Naive B cell (primary cell): ENCODE results near the gene ZNF653. TPM values are rescaled to one million over a fixed set of nuclear protein-coding genes. Genes with fewer than 3 reads are reported as not detected.

Source experiments
- ATAC-seq, 2 donors: fragments of 150-1000 bp; cut with Tn5 transposase; 2 replicates each; pipeline ENCODE4 v1.10.0; 2021; ENCODE audit warnings: low read depth in 2 of 2, mild to moderate bottlenecking in 2 of 2, moderate library complexity in 2 of 2
- DNase-seq: peaks from one replicate; pipeline ENCODE4 v3.0.0; 2022
- H3K27ac Mint-ChIP-seq, 6 donors: one replicate each; pipeline ENCODE4 v1.8.0; 2020 to 2022; ENCODE audit warnings: mild to moderate bottlenecking in 6 of 6, mixed read lengths in 6 of 6, moderate library complexity in 5 of 6, inconsistent platforms in 2 of 6
- H3K27me3 Mint-ChIP-seq, 3 donors: one replicate each; pipeline ENCODE4 v1.8.0; 2021 to 2022; ENCODE audit warnings: mixed read lengths in 3 of 3, mild to moderate bottlenecking in 1 of 3
- H3K36me3 Mint-ChIP-seq, 2 donors: one replicate each; pipeline ENCODE4 v1.8.0; 2020 to 2022; ENCODE audit warnings: mixed read lengths in 2 of 2, inconsistent platforms in 1 of 2, mild to moderate bottlenecking in 1 of 2
- H3K4me1 Mint-ChIP-seq, 3 donors: one replicate each; pipeline ENCODE4 v1.8.0; 2020 to 2022; ENCODE audit warnings: mixed read lengths in 3 of 3, inconsistent platforms in 1 of 3, mild to moderate bottlenecking in 1 of 3, moderate library complexity in 1 of 3
- H3K4me3 Mint-ChIP-seq, 8 donors: one replicate each; pipeline ENCODE4 v1.8.0; 2020 to 2022; ENCODE audit warnings: mild to moderate bottlenecking in 8 of 8, mixed read lengths in 8 of 8, moderate library complexity in 8 of 8, inconsistent platforms in 2 of 8
- H3K9me3 Mint-ChIP-seq, 7 donors: one replicate each; pipeline ENCODE4 v1.8.0; 2020 to 2022; ENCODE audit warnings: mixed read lengths in 7 of 7, mild to moderate bottlenecking in 5 of 7, inconsistent platforms in 2 of 7, moderate library complexity in 1 of 7
- polyA plus RNA-seq, 6 donors: library from polyadenylated mRNA; unstranded; fragments of 300-500 nt; fragmentation: Illumina TruSeq; gene quantifications; one replicate each; pipeline ENCODE4 v1.2.3, GENCODE V29; 2021; ENCODE audit warnings: low read depth in 6 of 6

ZNF653 gene
- polyA plus RNA-seq, 6 donors from 2014 or later: 1.0 to 3.6 (median 1.4) TPM; not detected in 1

GRCh38 chr19:11453468-11454341 is 51.9 kb downstream of the ZNF653 start:
- Mint-ChIP-seq H3K27me3 (peaks cover 0 to 16% (median 8%) of the 10 kb centered on the region in 3 donors), H3K36me3 (no peaks in the 10 kb centered on the region), H3K4me1 (peaks cover 0 to 7% (median 6%) of the 10 kb centered on the region in 3 donors), H3K4me3 (no peak overlapping the region), H3K27ac (no peak overlapping the region), H3K9me3 (no peaks in the 10 kb centered on the region)
- ATAC-seq: peak; percentile 72 to 75
- DNase-seq: peak; percentile 30

GRCh38 chr19:11452620-11453310 is 52.9 kb downstream of the ZNF653 start:
- Mint-ChIP-seq H3K9me3 (no peaks in the 10 kb centered on the region), H3K36me3 (no peaks in the 10 kb centered on the region), H3K4me3 (peak overlapping the region in 2 of 8 donors; percentile 3 to 68), H3K27ac (peak overlapping the region in 1 of 6 donors; percentile 79), H3K4me1 (peaks cover 0 to 7% (median 6%) of the 10 kb centered on the region in 3 donors), H3K27me3 (peaks cover 0 to 7% (median 0%) of the 10 kb centered on the region in 3 donors)
- ATAC-seq (no peak), DNase-seq (no peak)

- DNase-seq: no peak
- H3K4me3 Mint-ChIP-seq: peak overlapping the region in 2 of 8 donors; percentile 3 to 68
Measured at GRCh38 chr19:11451871-11452619, 53.6 kb downstream of the ZNF653 start.

GRCh38 chr19:11451327-11451870 is 54.2 kb downstream of the ZNF653 start:
- no peak overlapping the region for H3K4me3 Mint-ChIP-seq
- no peaks in the 10 kb centered on the region for H3K9me3 Mint-ChIP-seq
- peak overlapping the region in 1 of 6 donors; percentile 18 for H3K27ac Mint-ChIP-seq
- H3K4me1 Mint-ChIP-seq: peaks cover 5 to 11% (median 8%) of the 10 kb centered on the region in 3 donors
- peaks cover 0 to 6% of the 10 kb centered on the region in 2 donors for H3K36me3 Mint-ChIP-seq
- ATAC-seq (no peak), DNase-seq (no peak)
- H3K27me3 Mint-ChIP-seq: peaks cover 0 to 5% (median 0%) of the 10 kb centered on the region in 3 donors

More at GRCh38 chr19:11451871-11452619, 53.6 kb downstream of the ZNF653 start:
- no peak for ATAC-seq
- no peaks in the 10 kb centered on the region for H3K36me3 Mint-ChIP-seq
- H3K27ac Mint-ChIP-seq: peak overlapping the region in 1 of 6 donors; percentile 79
- H3K9me3 Mint-ChIP-seq: no peaks in the 10 kb centered on the region
- peaks cover 0 to 5% (median 0%) of the 10 kb centered on the region in 3 donors for H3K27me3 Mint-ChIP-seq
- H3K4me1 Mint-ChIP-seq: peaks cover 0 to 7% (median 6%) of the 10 kb centered on the region in 3 donors

- DNase-seq (no peak), ATAC-seq (no peak)
- no peak overlapping the region for H3K4me3 Mint-ChIP-seq
- peaks cover 0 to 8% of the 10 kb centered on the region in 2 donors for H3K36me3 Mint-ChIP-seq
- H3K9me3 Mint-ChIP-seq: no peaks in the 10 kb centered on the region
- H3K27me3 Mint-ChIP-seq: peaks cover 0 to 5% (median 0%) of the 10 kb centered on the region in 3 donors
- peak overlapping the region in 1 of 6 donors; percentile 18 for H3K27ac Mint-ChIP-seq
- H3K4me1 Mint-ChIP-seq: peaks cover 5 to 11% (median 8%) of the 10 kb centered on the region in 3 donors
Measured at GRCh38 chr19:11450570-11451326, 54.9 kb downstream of the ZNF653 start.

GRCh38 chr19:11448923-11449554 is 56.6 kb downstream of the ZNF653 start:
- DNase-seq: no peak
- Mint-ChIP-seq H3K27ac (peak overlapping the region in 1 of 6 donors; percentile 82), H3K4me1 (peaks cover 5 to 16% (median 8%) of the 10 kb centered on the region in 3 donors), H3K36me3 (peaks cover 3 to 16% of the 10 kb centered on the region in 2 donors), H3K9me3 (no peaks in the 10 kb centered on the region), H3K4me3 (peak overlapping the region in 1 of 8 donors; percentile 56), H3K27me3 (peaks cover 0 to 5% (median 0%) of the 10 kb centered on the region in 3 donors)
- ATAC-seq: no peak

- H3K4me1 Mint-ChIP-seq: peaks cover 5 to 16% (median 7%) of the 10 kb centered on the region in 3 donors
- ATAC-seq: no peak
- no peak for DNase-seq
- peaks cover 0 to 5% (median 0%) of the 10 kb centered on the region in 3 donors for H3K27me3 Mint-ChIP-seq
- H3K36me3 Mint-ChIP-seq: peaks cover 5 to 16% of the 10 kb centered on the region in 2 donors
- H3K9me3 Mint-ChIP-seq: no peaks in the 10 kb centered on the region
- H3K4me3 Mint-ChIP-seq: no peak overlapping the region
- H3K27ac Mint-ChIP-seq: no peak overlapping the region
Measured at GRCh38 chr19:11448410-11448809, 57.2 kb downstream of the ZNF653 start.

- Mint-ChIP-seq H3K4me1 (peaks cover 5 to 16% (median 5%) of the 10 kb centered on the region in 3 donors), H3K27me3 (peaks cover 0 to 4% (median 0%) of the 10 kb centered on the region in 3 donors), H3K9me3 (no peaks in the 10 kb centered on the region), H3K4me3 (no peak overlapping the region), H3K36me3 (peaks cover 5 to 16% of the 10 kb centered on the region in 2 donors), H3K27ac (no peak overlapping the region)
- no peak for ATAC-seq
- DNase-seq: no peak
Measured at GRCh38 chr19:11447347-11448262, 58.0 kb downstream of the ZNF653 start.

- H3K36me3 Mint-ChIP-seq: peaks cover 10 to 22% of the 10 kb centered on the region in 2 donors
- H3K27ac Mint-ChIP-seq: peak overlapping the region in 1 of 6 donors; percentile 95
- H3K4me3 Mint-ChIP-seq: no peak overlapping the region
- ATAC-seq (peak; percentile 74 to 84), DNase-seq (peak; percentile 55)
- H3K27me3 Mint-ChIP-seq: no peaks in the 10 kb centered on the region
- H3K4me1 Mint-ChIP-seq: peaks cover 7 to 13% (median 11%) of the 10 kb centered on the region in 3 donors
- H3K9me3 Mint-ChIP-seq: no peaks in the 10 kb centered on the region
Measured at GRCh38 chr19:11446652-11447301, 58.9 kb downstream of the ZNF653 start.

GRCh38 chr19:11446271-11446651 is 59.4 kb downstream of the ZNF653 start:
- Mint-ChIP-seq H3K9me3 (no peaks in the 10 kb centered on the region), H3K36me3 (peaks cover 11 to 26% of the 10 kb centered on the region in 2 donors)
- no peak for DNase-seq

More at GRCh38 chr19:11446271-11446651, 59.4 kb downstream of the ZNF653 start:
- Mint-ChIP-seq H3K4me1 (peaks cover 8 to 16% (median 15%) of the 10 kb centered on the region in 3 donors), H3K27me3 (no peaks in the 10 kb centered on the region), H3K4me3 (no peak overlapping the region), H3K27ac (no peak overlapping the region)
- no peak for ATAC-seq
